Astrocyte of the cerebellum (primary cell): ENCODE measurements around the gene KRTAP20-2.

Experiments used
- DNase-seq: peaks from one replicate; pipeline ENCODE4 v3.0.0-alpha.2; 2011; ENCODE audit warnings: low read depth
- H3K4me3 ChIP-seq: 2 replicates; pipeline ENCODE4 v1.5.1; 2011; ENCODE audit warnings: mild to moderate bottlenecking, low read depth, low read length, moderate library complexity
- in situ Hi-C: cut with HindIII; loops from 2 replicates; pipeline ENCODE4 v1.10.0; 2017; ENCODE audit warnings: low sequenced_read_pairs
- TF ChIP-seq, protein P1 (sequence below): IDR thresholded peaks from 2 replicates; pipeline ENCODE4 v1.5.1; 2012; ENCODE audit warnings: low read length, low read depth, moderate library complexity, mild to moderate bottlenecking; ENCODE audit errors: missing control alignments

The KRTAP20-2 gene

DNA sequence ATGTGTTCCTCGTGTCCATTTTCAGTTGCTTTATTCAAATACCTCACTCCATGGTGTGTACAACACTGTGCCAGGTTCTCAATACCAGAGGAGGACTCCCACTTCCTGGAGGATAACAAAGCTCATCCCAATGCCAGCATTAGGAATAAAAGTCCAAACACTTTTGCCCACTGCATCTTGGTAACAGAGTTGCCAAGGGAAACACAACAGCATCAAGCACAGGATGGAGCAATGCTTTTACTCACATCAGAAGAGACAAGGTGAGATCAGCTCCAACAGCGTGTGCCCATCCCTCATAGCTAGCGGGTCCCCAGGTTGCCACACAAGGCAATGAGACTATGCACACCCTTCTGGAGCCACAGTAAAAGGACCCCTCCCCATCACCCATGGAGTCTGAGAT, 11.6 kb upstream of the KRTAP20-2 start:
- in situ Hi-C loops = no loop called here
- DNase-seq = no peak
- no peak overlapping the region for H3K4me3 ChIP-seq
- TF ChIP-seq, protein P1, sequence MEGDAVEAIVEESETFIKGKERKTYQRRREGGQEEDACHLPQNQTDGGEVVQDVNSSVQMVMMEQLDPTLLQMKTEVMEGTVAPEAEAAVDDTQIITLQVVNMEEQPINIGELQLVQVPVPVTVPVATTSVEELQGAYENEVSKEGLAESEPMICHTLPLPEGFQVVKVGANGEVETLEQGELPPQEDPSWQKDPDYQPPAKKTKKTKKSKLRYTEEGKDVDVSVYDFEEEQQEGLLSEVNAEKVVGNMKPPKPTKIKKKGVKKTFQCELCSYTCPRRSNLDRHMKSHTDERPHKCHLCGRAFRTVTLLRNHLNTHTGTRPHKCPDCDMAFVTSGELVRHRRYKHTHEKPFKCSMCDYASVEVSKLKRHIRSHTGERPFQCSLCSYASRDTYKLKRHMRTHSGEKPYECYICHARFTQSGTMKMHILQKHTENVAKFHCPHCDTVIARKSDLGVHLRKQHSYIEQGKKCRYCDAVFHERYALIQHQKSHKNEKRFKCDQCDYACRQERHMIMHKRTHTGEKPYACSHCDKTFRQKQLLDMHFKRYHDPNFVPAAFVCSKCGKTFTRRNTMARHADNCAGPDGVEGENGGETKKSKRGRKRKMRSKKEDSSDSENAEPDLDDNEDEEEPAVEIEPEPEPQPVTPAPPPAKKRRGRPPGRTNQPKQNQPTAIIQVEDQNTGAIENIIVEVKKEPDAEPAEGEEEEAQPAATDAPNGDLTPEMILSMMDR = no peak

DNA sequence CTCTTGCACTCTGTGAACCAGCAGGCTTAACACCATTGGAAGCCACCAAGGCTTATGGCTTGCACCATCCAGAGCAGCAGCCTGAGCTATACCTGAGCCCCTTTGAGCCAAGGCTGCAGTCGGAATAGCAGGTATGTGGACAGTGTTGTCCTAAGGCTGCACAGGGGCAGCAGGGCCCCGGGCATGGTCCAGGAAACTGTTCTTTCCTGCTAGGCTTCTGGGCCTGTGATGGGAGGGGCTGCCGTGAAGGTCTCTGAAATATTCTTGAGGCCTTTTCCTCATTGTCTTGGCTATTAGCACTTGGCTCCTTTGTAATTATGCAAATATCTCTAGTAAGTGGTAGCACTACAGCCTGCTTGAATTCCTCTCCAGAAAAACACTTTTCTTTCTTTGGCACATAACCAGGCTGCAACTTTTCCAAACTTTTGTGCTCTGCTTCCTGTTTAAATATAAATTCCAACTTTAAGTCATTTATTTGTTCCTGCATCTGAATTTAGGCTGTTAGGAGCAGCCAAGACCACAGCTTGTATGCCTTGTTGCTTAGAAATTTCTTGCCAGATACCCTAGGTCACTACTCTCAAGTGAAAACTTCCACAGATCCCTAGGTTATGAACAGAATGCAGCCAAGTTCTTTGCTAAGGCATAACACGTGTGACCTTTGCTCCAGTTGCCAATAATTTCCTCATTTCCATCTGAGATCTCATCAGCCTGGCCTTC, 9.4 kb upstream of the KRTAP20-2 start:
- no peak overlapping the region for H3K4me3 ChIP-seq
- TF ChIP-seq, protein P1 = no peak
- DNase-seq = no peak
- in situ Hi-C loops = no loop called here

DNA sequence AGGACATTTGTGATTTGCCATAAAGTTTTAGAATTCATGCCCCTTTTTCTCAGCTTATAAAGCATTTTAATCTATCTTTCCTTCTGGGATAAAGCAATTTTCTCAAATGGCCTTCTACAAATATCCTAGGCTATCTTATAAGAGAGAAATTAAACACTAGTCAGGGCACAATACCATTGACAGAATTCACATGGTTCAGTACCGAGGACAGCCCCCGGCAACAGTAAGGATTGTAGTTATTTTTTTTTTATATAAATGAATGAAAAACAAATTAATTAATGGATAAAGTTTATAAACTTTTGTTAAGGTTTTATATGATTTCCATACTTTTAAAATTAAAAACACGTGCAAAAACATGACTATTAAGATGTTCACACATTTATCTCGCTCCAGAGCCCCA, 6.9 kb upstream of the KRTAP20-2 start:
- H3K4me3 ChIP-seq = no peak overlapping the region
- in situ Hi-C loops = no loop called here
- DNase-seq = no peak
- TF ChIP-seq, protein P1 = no peak

DNA sequence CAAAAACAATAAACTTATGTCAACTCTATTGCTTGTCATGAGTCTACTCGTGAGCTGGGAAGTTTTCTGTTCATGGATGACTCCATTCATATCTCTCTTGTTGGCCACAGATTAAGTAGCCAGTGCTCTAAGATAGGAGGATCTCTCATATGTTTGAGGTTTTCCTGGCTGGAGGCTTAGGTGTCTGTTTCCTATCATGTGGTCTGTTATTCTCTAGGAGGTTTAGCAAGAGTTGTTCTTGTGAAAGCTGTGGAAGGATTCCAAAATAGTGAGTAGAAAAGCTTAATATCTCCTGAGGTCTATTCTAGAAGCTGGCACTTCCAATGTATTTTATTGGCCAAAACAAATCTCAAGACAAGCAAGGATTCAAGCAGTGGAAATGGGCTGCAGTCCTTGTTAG, 5.8 kb upstream of the KRTAP20-2 start:
- H3K4me3 ChIP-seq = no peak overlapping the region
- in situ Hi-C loops = no loop called here
- no peak for DNase-seq
- TF ChIP-seq, protein P1 = no peak

DNA sequence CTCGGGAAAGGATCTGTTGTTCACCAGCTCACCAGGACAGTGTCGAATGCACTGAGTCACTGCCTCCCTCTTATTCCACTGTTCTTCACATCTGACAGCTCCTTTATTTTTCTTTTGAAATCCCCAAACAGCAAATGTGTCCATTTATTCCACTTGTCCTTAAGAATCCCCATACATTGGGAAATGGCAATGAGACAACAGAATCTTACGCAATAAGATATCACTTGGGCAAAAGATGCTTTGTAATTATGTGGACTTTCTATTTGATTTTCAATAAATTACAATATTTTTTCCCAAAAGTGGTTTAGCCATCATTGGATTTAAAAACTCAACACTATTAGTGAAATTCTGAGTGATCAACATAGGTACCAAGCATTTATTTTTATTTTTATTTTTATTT, 3.7 kb downstream of the KRTAP20-2 start:
- no peak overlapping the region for H3K4me3 ChIP-seq
- in situ Hi-C loops = no loop called here
- no peak for DNase-seq
- TF ChIP-seq, protein P1 = no peak

DNA sequence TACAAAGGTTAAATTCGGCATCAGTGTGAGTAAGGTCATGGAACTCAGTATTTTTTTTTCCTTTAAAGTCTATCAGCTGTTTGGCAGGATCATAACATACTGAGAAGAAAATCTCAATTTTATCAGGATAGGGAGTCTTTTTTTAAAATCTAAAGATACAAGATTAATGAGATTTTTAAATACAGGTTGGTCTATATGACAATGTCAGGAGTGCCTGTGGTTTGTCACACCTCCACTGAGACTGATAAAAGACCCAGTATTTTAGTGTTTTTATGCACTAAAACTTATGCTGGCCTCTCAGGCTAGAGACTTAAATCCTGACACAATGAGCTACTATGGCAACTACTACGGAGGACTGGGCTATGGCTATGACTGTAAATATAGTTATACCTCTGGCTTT, 7.6 kb downstream of the KRTAP20-2 start, which contains the start of gene KRTAP20-3:
Gene KRTAP20-3, plus strand, starts transcription at position 301 of the 400 bp plus-strand sequence.
- TF ChIP-seq, protein P1 = no peak
- DNase-seq = no peak
- in situ Hi-C loops = no loop called here
- H3K4me3 ChIP-seq = no peak within 1 kb of the TSS
